Trophoblast cell (in vitro differentiated cells and primary cell): ENCODE measurements around the gene AK5.

Experiments used
- DNase-seq, 2 donors: peaks; one replicate each; pipeline ENCODE4 v3.0.0-alpha.2; 2016
- H2AFZ ChIP-seq: 2 replicates; pipeline ENCODE4 v1.6.1; 2013; ENCODE audit warnings: low read length, moderate library complexity, mild to moderate bottlenecking; ENCODE audit not compliant: insufficient read depth, poor library complexity
- H2AK5ac ChIP-seq: 2 replicates; pipeline ENCODE4 v1.6.1; 2013; ENCODE audit warnings: mild to moderate bottlenecking, low read length
- H2BK120ac ChIP-seq: 2 replicates; pipeline ENCODE4 v1.6.1; 2013; ENCODE audit warnings: low read length, mild to moderate bottlenecking, moderate library complexity; ENCODE audit not compliant: insufficient read depth, poor library complexity
- H2BK12ac ChIP-seq: 2 replicates; pipeline ENCODE4 v1.6.1; 2013; ENCODE audit warnings: mild to moderate bottlenecking, low read length, moderate library complexity
- H2BK5ac ChIP-seq: 2 replicates; pipeline ENCODE4 v1.6.1; 2013; ENCODE audit warnings: low read length, low read depth, moderate library complexity, mild to moderate bottlenecking; ENCODE audit not compliant: poor library complexity
- H3K14ac ChIP-seq: 2 replicates; pipeline ENCODE4 v1.6.1; 2013; ENCODE audit warnings: mild to moderate bottlenecking, low read length
- H3K18ac ChIP-seq: 2 replicates; pipeline ENCODE4 v1.6.1; 2013; ENCODE audit warnings: mild to moderate bottlenecking, low read length
- H3K23ac ChIP-seq: 2 replicates; pipeline ENCODE4 v1.6.1; 2013; ENCODE audit warnings: low read length
- H3K27ac ChIP-seq: 2 replicates; pipeline ENCODE4 v1.5.1; 2013; ENCODE audit warnings: low read depth, mild to moderate bottlenecking, inconsistent platforms, low read length, moderate library complexity
- H3K27me3 ChIP-seq: 2 replicates; pipeline ENCODE4 v1.6.1; 2013; ENCODE audit warnings: inconsistent platforms, mild to moderate bottlenecking, low read length, moderate library complexity; ENCODE audit not compliant: insufficient read depth
- H3K36me3 ChIP-seq, 2 experiments: 1 replicate in 1 of 2; 2 replicates in 1 of 2; pipeline ENCODE4 v1.6.1; 2013; ENCODE audit warnings: low read length in 2 of 2, mild to moderate bottlenecking in 2 of 2, moderate library complexity in 1 of 2; ENCODE audit not compliant: insufficient read depth in 2 of 2, control insufficient read depth in 1 of 2
- H3K4ac ChIP-seq: 2 replicates; pipeline ENCODE4 v1.6.1; 2013; ENCODE audit warnings: low read depth, mild to moderate bottlenecking, low read length, moderate library complexity
- H3K4me1 ChIP-seq, 2 experiments: 1 replicate in 1 of 2; 2 replicates in 1 of 2; pipeline ENCODE4 v1.6.1; 2013; ENCODE audit warnings: low read length in 2 of 2, mild to moderate bottlenecking in 2 of 2, moderate library complexity in 1 of 2; ENCODE audit not compliant: insufficient read depth in 2 of 2, control insufficient read depth in 1 of 2
- H3K4me2 ChIP-seq: 2 replicates; pipeline ENCODE4 v1.6.1; 2013; ENCODE audit warnings: inconsistent platforms, mild to moderate bottlenecking, low read length, moderate library complexity
- H3K4me3 ChIP-seq: 2 replicates; pipeline ENCODE4 v1.5.1; 2013; ENCODE audit warnings: mild to moderate bottlenecking, low read depth, low read length, inconsistent platforms
- H3K79me1 ChIP-seq: one replicate; pipeline ENCODE4 v1.6.1; 2013; ENCODE audit warnings: low read length
- H3K79me2 ChIP-seq: 2 replicates; pipeline ENCODE4 v1.6.1; 2013; ENCODE audit warnings: low read length, mild to moderate bottlenecking; ENCODE audit not compliant: control insufficient read depth, insufficient read depth, poor library complexity
- H3K9ac ChIP-seq: 2 replicates; pipeline ENCODE4 v1.6.1; 2013; ENCODE audit warnings: mild to moderate bottlenecking, low read length
- H3K9me3 ChIP-seq: 2 replicates; pipeline ENCODE4 v1.6.1; 2013; ENCODE audit warnings: low read depth, mild to moderate bottlenecking, control low read depth, inconsistent platforms, low read length; ENCODE audit not compliant: insufficient read depth
- H4K12ac ChIP-seq: 2 replicates; pipeline ENCODE4 v1.6.1; 2013; ENCODE audit warnings: low read depth, mild to moderate bottlenecking, low read length, moderate library complexity
- H4K8ac ChIP-seq: 2 replicates; pipeline ENCODE4 v1.6.1; 2013; ENCODE audit warnings: low read depth, mild to moderate bottlenecking, low read length, moderate library complexity
- H4K91ac ChIP-seq: one replicate; pipeline ENCODE4 v1.6.1; 2013; ENCODE audit warnings: low read depth, mild to moderate bottlenecking, low read length, moderate library complexity
- WGBS: extraction: QIAGEN DNeasy Blood & Tissue Kit; methylation state at CpG from one replicate; pipeline ENCODE4 v1.1.7; 2013; ENCODE audit warnings: missing lambda C conversion rate; ENCODE audit not compliant: insufficient read length, insufficient coverage; ENCODE audit errors: extremely low coverage; 5-methylcytosine and 5-hydroxymethylcytosine counted together

Gene AK5

DNA sequence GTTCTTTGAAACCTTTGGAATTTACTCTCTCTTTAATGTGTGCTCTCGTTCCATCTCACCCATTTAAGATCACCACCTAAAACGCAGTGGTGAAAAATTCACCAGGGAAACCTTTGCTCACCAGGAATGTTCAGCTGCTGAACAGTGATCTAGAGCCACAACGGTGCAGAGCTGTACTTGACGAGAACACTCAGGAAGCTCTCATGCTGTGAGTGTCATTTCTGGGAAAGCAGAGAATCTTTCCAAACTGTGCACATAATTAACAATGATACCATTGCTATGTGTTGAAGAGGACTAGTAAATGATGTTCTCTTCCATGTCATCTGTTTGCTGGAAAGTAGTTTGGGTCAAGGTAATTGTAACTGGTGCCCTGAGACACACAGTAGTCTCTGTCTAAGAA, 283.5 kb downstream of the AK5 start:
- no peak overlapping the region for H3K14ac ChIP-seq
- no peak overlapping the region for H3K9ac ChIP-seq
- no peak overlapping the region for H3K4me2 ChIP-seq
- H3K27me3 ChIP-seq: no peaks in the 10 kb centered on the region
- no peak overlapping the region for H4K12ac ChIP-seq
- no peak overlapping the region for H2AFZ ChIP-seq
- no peak overlapping the region for H3K18ac ChIP-seq
- H3K4me3 ChIP-seq: no peak overlapping the region
- no peak overlapping the region for H2BK120ac ChIP-seq
- no peak overlapping the region for H2BK12ac ChIP-seq
- H3K23ac ChIP-seq: no peak overlapping the region
- no peaks in the 10 kb centered on the region for H3K9me3 ChIP-seq
- H2BK5ac ChIP-seq: no peak overlapping the region
- no peak overlapping the region for H3K27ac ChIP-seq
- no CpG with 5 or more reads among the region's 4 CpGs for WGBS
- no peak overlapping the region for H4K8ac ChIP-seq
- H3K4me1 ChIP-seq: peaks cover 0 to 2% of the 10 kb centered on the region in 2 experiments
- no peak overlapping the region for H2AK5ac ChIP-seq
- H3K79me2 ChIP-seq: no peaks in the 10 kb centered on the region
- peak; percentile 7 to 16 for DNase-seq
- H3K36me3 ChIP-seq: peaks cover 5 to 6% of the 10 kb centered on the region in 2 experiments
- no peak overlapping the region for H4K91ac ChIP-seq
- H3K79me1 ChIP-seq: no peaks in the 10 kb centered on the region
- H3K4ac ChIP-seq: no peak overlapping the region

DNA sequence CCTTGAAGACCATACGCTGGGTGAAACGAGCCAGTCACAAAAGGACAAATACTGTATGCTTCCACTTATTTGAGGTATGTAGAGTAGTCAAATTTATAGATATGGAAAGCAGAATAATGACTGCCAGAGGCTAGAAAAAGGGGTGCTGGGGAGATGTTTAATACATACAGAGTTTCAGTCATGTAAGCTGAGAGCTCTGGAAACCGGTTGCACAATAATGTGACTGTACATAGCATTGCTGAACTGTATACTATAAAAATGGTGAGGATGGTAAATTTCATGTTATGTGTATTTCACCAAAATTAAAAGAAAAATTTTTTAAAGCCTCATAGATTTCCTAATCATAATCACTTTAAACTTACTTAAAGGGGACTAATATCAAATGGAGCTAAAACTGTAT, 289.8 kb downstream of the AK5 start:
- Histone ChIP-seq H3K14ac (no peak overlapping the region), H2BK120ac (no peak overlapping the region), H2BK12ac (no peak overlapping the region), H3K79me2 (no peaks in the 10 kb centered on the region), H4K91ac (no peak overlapping the region), H3K23ac (no peak overlapping the region), H2AFZ (no peak overlapping the region), H3K36me3 (peaks cover under 1 to 9% of the 10 kb centered on the region in 2 experiments), H3K9me3 (no peaks in the 10 kb centered on the region), H3K27me3 (no peaks in the 10 kb centered on the region), H3K4me1 (no peaks in the 10 kb centered on the region), H4K8ac (no peak overlapping the region), H4K12ac (no peak overlapping the region), H3K27ac (no peak overlapping the region), H3K79me1 (no peaks in the 10 kb centered on the region), H2BK5ac (no peak overlapping the region), H3K4ac (no peak overlapping the region), H3K4me2 (no peak overlapping the region), H3K18ac (no peak overlapping the region), H3K4me3 (no peak overlapping the region), H2AK5ac (no peak overlapping the region), H3K9ac (no peak overlapping the region)
- no peak for DNase-seq
- no CpG with 5 or more reads among the region's 3 CpGs for WGBS

DNA sequence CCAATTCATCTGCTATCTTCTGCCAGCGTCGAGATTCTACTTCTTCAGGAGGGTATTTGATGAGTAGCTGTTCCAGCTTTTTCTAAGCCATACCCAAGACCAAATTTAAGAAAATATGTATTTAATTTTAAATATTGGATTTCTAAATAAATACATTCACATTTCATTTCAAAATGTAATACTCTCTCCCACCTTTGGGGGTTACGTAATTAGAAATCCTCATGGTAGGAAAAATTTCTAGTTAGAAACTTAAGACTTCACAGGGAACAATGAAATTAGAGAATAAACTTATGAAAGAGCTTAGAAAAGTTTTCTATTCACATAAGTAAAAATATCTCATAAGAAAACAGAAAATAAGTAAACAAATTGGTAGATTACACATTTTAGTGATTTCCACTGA, 297.7 kb downstream of the AK5 start:
- Histone ChIP-seq H4K91ac (no peak overlapping the region), H2BK12ac (no peak overlapping the region), H2BK5ac (no peak overlapping the region), H3K4ac (no peak overlapping the region), H3K14ac (no peak overlapping the region), H3K36me3 (peaks cover 8% of the 10 kb centered on the region in 2 experiments), H3K9me3 (no peaks in the 10 kb centered on the region), H3K27ac (no peak overlapping the region), H4K12ac (no peak overlapping the region), H3K79me2 (no peaks in the 10 kb centered on the region), H3K18ac (no peak overlapping the region), H3K4me1 (no peaks in the 10 kb centered on the region), H3K4me2 (no peak overlapping the region), H4K8ac (no peak overlapping the region), H3K9ac (no peak overlapping the region), H3K27me3 (no peaks in the 10 kb centered on the region), H3K23ac (no peak overlapping the region), H3K4me3 (no peak overlapping the region), H3K79me1 (no peaks in the 10 kb centered on the region), H2BK120ac (no peak overlapping the region), H2AFZ (no peak overlapping the region), H2AK5ac (no peak overlapping the region)
- no CpG with 5 or more reads among the region's 3 CpGs for WGBS
- DNase-seq: no peak

DNA sequence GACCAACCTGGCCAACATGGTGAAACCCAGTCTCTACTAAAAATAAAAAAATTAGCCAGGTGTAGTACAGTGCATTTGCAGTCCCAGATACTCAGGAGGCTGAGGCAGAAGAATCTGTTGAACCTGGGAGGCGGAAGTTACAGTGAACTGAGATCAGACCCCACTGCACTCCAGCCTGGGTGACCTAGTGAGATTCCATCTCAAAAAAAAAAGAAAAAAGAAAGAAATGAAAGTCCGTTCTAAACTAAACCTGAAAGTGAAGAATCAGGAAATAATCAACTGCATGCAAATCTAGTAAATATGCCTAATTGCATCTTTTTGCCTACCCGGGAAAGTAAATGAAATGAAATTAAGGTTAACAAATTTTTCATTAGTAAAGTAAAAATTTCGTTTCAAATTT, 301.1 kb downstream of the AK5 start:
- Histone ChIP-seq H3K4me1 (no peaks in the 10 kb centered on the region), H2BK5ac (no peak overlapping the region), H3K9ac (no peak overlapping the region), H3K4me3 (no peak overlapping the region), H3K79me1 (no peaks in the 10 kb centered on the region), H3K27ac (no peak overlapping the region), H3K36me3 (peaks cover 2 to 6% of the 10 kb centered on the region in 2 experiments), H2AFZ (no peak overlapping the region), H3K23ac (no peak overlapping the region), H3K14ac (no peak overlapping the region), H4K12ac (no peak overlapping the region), H3K18ac (no peak overlapping the region), H4K8ac (no peak overlapping the region), H2AK5ac (no peak overlapping the region), H3K27me3 (no peaks in the 10 kb centered on the region), H2BK120ac (no peak overlapping the region), H3K9me3 (no peaks in the 10 kb centered on the region), H4K91ac (no peak overlapping the region), H3K4ac (no peak overlapping the region), H2BK12ac (no peak overlapping the region), H3K79me2 (no peaks in the 10 kb centered on the region), H3K4me2 (no peak overlapping the region)
- no CpG with 5 or more reads among the region's 4 CpGs for WGBS
- no peak for DNase-seq
